Glomerular visceral epithelial cell (primary cell): ENCODE results near the gene MSX1.

Experiments
- DNase-seq: peaks from one replicate; pipeline ENCODE4 v3.0.0-alpha.2; 2016; ENCODE audit errors: extremely low spot score

MSX1 gene

GRCh38 chr4:4869731-4870571 is 10.5 kb downstream of the MSX1 start:
- no peak for DNase-seq

GRCh38 chr4:4870576-4871241 is 11.2 kb downstream of the MSX1 start:
- no peak for DNase-seq

GRCh38 chr4:4871242-4871572 is 11.7 kb downstream of the MSX1 start:
- DNase-seq, result no peak

GRCh38 chr4:4871573-4872313 is 12.3 kb downstream of the MSX1 start:
- no peak for DNase-seq

- no peak for DNase-seq
Measured at GRCh38 chr4:4872314-4872903, 12.9 kb downstream of the MSX1 start.

GRCh38 chr4:4873203-4873602 is 13.7 kb downstream of the MSX1 start:
- no peak for DNase-seq

GRCh38 chr4:4874254-4874653 is 14.8 kb downstream of the MSX1 start:
- DNase-seq, result no peak

GRCh38 chr4:4875147-4875546 is 15.7 kb downstream of the MSX1 start:
- no peak for DNase-seq

- no peak for DNase-seq
Measured at GRCh38 chr4:4875611-4876010, 16.1 kb downstream of the MSX1 start.

GRCh38 chr4:4876945-4877661 is 17.6 kb downstream of the MSX1 start:
- no peak for DNase-seq

- no peak for DNase-seq
Measured at GRCh38 chr4:4880492-4880891, 21.0 kb downstream of the MSX1 start.

GRCh38 chr4:4881432-4881831 is 22.0 kb downstream of the MSX1 start:
- no peak for DNase-seq

- DNase-seq, result no peak
Measured at GRCh38 chr4:4884611-4885010, 25.1 kb downstream of the MSX1 start.

GRCh38 chr4:4887426-4887825 is 28.0 kb downstream of the MSX1 start:
- no peak for DNase-seq

GRCh38 chr4:4888695-4889094 is 29.2 kb downstream of the MSX1 start:
- DNase-seq, result no peak

- DNase-seq, result no peak
Measured at GRCh38 chr4:4889781-4890180, 30.3 kb downstream of the MSX1 start.

- DNase-seq, result no peak
Measured at GRCh38 chr4:4890574-4891255, 31.2 kb downstream of the MSX1 start.

- DNase-seq, result no peak
Measured at GRCh38 chr4:4893721-4894120, 34.3 kb downstream of the MSX1 start.

GRCh38 chr4:4899202-4899925 is 39.9 kb downstream of the MSX1 start:
- no peak for DNase-seq

- no peak for DNase-seq
Measured at GRCh38 chr4:4901877-4902276, 42.4 kb downstream of the MSX1 start.
